HK-2 (cell line): ENCODE results near the gene IZUMO1.
"Not testable (repeated sequence)": the region's sequence is repeated elsewhere in the genome, so short reads cannot be mapped to it uniquely, and the experiment has no call there.

Source experiments
- DNase-seq: peaks from one replicate; pipeline ENCODE4 v3.0.0-alpha.2; 2018; ENCODE audit not compliant: unreplicated experiment

IZUMO1 gene

DNA sequence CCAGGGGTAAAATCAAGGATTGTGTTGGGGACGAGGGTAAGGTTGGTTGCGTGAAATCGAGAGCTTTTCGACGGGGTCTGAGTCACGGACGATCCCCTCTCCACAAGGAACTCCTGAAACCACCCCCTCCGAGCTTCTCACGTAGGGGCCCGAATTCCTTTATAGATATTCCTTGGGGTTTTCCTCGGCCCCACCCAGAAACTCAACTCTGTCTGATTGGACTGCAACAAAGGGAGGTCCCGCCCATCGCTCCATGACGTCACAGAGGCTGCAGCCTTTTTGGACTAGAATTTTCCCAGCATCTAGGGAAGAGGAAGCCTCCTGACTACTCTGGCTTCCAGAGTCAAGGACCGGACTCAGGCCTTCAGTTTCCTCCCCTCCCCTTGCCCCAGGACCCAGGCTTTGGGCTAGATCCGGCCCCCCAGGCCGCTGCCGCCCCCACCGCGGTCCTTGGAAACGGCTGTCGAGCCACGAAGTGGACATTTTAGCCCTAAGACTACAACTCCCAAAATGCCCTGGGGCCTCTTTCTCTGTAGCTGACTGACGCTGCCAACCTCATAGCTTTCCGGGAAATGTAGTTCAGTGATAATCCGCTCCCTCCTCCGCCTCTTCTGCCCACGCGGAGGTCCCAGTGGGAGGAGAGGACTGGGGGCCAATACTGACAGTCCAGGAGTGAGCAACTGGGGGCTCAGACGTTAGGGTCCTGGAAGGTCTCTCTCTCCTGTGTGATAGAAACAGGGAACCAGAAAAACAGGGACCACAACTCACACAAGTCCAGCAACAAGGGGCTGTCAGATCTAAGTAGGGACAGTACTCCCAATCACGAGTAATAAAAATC is at the start of gene IZUMO1:
TSS of gene IZUMO1 (minus strand) at position 172 of the 838 bp plus-strand sequence. CDS start 1,050 bp downstream, outside the sequence.
- DNase-seq = peak; percentile 70

DNA sequence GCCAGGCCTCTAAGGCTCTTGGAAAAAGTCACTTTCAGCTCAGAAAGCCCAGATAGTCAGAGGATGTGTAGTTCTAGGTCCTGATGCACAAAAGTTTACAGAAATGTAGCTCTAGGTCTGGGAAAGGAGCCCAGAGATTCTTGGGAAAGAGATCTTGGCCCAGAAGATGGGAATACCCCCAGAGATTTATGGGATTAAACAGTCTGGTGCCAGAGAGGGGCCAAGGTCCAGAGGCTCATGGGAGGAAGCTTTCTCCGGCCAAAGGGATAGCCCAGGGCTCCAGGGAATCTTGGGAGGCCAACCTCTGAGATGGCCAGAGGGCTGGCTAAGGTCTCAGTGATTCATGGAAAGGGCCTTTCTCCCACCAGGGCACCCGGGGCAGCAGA is 49.0 kb upstream of the IZUMO1 start:
- no peak for DNase-seq

DNA sequence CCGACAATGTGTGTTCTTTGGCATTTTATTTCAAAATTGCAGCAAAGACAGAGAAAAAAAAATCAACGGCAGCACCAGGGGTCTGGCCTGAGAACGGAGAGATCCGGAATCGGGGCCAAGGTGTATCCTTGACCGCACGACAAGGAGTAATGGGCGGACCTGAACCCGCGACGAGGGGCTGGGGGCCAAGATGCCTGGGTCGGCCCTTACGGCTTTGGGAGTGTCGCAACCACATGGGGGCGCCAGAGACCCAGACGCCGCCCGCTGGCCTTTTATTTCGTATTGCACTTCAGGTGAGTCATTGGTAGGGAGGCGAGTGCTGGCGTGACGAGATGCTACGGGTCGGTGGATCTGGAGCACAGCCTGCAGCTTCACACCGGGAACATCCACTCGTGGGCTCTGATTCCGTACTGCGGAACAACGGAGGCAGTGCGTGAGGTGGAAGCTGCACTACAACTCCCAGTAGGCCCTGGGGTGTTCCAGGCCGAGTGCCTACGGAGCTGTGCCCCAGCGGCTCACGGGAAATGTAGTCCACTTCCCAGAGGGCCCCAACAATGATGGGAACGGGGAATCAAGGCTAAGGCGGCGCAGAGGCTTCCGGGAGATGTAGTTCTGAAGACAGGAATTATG is 48.5 kb upstream of the IZUMO1 start:
- peak; percentile 81 for DNase-seq

DNA sequence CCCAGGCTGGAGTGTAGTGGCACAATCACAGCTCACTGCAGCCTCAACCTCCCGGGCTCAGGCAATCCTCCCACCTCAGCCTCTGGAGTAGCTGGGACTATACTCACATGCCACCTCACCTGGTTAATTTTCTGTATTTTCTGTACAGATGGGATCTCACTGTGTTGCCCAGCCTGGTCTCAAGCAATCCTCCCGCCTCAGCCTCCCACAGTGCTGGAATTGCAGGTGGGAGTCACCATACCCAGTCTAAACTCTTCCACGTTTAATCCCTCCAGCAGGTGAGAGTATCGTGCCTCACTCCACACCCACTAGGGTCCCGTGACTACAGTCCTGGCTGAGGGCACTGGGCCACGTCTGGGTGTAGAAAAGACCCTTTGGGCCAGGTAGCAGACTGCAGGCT is 47.6 kb upstream of the IZUMO1 start:
- DNase-seq = no peak

DNA sequence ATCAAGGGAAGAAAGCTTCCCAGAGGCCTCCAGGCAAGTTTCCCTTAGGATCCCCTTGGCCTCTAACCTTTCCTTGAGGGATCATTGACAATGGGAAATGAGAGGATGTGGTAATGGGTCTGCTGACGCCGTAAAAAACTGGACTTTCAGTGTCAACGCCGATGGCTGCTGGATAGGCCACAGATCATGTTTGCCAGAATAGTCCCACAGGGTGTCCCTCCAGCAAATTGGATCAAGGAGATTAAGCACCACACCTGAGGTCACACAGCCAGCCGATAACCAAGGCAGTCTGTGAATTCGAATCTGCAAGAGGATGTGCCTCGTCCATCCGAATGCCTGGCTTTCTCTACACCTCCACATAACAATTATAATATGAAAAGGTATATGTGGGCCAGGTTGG is 46.6 kb upstream of the IZUMO1 start:
- DNase-seq = no peak

DNA sequence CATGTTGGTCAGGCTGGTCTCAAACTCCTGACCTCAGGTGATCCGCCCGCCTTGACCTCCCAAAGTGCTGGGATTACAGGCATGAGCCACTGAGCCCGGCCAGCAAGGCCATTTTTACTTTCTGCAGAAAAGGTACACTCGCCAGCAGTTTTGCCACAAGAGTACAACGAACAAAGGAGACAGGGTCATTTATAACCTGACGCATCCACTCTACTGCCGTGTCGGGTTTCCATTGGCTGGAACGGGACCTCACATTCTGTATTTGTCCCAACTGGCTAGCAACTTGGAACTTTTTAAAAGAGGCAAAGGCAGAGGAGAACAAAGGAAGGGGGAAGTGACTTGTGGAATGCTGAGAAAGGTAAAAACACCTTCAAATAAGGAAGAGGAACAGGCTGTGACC is 40.6 kb upstream of the IZUMO1 start:
- not testable (repeated sequence) for DNase-seq

DNA sequence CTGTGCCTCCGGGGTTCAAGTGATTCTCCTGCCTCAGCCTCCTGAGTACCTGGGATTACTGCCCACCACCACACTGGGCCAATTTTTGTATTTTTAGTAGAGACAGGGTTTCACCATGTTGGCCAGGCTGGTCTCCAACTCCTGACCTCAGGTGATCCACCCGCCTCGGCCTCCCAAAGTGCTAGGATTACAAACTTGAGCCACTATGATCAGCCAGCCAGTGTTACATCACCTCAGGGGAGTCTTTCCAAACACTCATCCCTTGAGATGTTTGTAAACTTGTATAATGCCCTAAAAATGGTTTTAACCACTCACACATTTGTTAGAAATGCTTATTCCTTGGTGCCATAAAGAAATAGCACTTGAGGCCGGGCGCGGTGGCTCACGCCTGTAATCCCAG is 39.7 kb upstream of the IZUMO1 start:
- not testable (repeated sequence) for DNase-seq

DNA sequence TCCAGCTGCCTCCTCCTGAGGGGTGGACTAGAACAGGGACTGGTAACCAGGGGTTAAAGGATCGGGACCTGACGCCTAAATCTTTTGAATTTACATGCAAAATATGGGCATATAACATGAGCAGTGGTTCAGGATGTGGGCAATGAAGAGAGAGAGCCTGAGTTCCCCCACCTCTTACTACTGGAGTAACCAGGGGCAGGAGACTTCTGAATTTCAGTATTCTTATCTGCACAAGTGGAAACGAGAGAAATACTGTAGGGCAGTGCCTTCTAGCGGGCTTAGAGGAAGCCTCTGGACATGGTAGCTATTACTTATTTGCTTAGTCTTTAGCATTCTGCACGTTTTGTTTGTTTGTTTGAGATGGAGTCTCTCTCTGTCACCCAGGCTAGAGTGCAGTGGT is 37.8 kb upstream of the IZUMO1 start:
- no peak for DNase-seq

DNA sequence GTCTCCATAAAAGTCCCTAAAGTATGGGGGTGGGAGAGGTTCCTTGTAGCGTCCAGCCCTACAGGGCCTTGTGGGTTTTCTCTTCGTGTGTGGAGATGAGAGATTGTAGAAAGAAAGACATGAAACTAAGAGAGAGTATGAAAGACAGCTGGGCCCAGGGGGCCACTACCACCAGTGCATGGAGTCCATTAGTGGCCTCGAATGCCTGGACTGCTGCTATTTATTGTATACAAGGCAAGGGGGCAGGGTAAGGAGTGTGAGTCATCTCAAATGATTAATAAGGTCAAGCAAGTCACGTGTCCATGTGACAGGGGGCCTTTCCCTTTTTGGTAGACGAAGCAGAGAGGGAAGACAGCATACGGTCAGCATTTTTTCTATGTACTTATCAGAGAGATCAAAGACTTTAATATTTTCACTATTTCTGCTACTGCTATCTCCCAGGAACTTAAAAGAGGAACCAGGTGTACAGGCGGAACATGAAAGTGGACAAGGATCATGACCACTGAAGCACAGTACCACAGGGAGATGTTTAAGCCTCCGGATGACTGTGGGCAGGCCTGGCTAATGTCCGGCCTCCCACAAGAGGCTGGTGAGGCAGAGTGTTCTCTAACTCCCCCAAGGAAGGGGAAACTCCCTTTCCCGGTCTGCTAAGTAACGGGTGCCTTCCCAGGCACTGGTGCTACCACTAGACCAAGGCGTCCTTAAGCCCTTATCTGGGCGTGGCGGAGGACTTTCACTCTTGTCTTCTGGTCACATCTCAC is 34.1 kb upstream of the IZUMO1 start:
- DNase-seq = peak; percentile 70

DNA sequence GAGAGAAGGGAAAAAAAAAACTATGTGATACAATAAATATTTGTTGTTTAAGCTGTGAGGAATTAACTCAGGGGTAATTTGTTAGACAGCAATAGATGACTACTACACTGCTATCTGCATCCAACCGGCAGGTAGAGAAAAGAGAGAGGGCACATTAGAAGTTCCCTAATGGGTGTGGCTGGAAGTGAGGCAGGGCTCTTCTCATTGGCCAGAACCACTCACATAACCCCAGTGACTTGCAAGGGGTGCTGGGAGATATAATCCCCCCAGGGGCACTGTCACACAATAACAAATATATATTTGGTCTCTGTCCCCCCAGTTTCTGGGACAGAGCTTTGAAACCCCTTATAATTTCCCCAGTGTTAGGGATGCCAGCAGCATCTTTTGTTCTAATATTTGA is 32.9 kb upstream of the IZUMO1 start:
- DNase-seq = no peak

DNA sequence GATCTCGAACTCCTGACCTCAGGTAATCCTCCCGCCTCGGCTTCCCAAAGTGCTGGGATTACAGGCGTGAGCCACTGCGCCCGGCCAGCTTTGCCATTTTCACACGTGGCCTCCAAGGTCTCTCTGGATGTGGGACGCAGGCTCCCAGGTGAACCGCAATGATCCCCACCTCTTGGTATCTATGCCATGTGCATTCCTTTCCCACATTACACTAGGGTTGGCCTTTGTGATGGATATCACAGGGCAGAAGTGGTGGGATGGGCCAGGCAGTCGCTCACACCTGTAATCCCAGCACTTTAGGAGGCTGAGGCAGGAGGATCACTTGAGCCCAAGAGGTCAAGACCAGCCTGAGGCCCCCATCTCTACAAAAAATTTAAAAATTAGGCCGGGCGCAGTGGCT is 31.0 kb upstream of the IZUMO1 start:
- no peak for DNase-seq

DNA sequence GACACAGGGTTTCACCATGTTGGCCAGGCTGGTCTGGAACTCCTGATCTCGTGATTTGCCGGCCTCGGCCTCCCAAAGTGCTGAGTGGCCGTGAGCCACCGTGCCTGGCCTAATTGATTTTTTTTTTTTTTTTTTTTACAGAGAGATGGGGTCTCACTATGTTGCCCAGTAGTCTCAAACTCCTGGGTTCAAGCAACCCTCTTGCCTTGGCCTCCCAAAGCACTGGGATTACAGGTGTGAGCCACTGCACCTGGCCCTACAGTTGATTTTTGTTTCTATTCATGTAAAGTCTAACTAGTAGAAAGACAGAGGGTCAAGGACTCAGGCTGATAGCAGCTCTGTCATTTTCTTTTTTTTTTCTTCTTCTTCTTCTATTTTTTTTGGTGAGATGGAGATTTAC is 30.4 kb upstream of the IZUMO1 start:
- no peak for DNase-seq

DNA sequence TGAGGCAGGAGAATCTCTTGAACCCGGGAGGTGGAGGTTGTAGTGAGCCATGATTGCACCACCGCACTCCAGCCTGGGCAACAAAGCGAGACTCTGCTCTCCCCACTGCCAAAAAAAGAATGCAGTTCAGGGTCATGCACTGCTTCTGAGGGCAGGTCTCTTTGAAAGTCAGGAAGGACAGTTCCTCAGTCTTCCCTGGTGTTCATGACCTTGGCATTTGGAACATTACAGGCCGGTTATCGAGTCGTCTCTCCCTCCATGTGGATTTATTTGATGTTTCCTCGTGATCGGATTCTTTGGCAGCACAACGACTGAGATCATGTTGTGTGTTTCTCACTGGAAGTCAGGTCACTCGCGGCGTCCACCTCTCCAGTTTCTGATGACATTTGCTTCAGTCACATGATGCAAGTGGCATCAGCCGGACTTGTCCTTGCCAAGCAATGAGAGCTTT is 25.8 kb upstream of the IZUMO1 start:
- DNase-seq = no peak

DNA sequence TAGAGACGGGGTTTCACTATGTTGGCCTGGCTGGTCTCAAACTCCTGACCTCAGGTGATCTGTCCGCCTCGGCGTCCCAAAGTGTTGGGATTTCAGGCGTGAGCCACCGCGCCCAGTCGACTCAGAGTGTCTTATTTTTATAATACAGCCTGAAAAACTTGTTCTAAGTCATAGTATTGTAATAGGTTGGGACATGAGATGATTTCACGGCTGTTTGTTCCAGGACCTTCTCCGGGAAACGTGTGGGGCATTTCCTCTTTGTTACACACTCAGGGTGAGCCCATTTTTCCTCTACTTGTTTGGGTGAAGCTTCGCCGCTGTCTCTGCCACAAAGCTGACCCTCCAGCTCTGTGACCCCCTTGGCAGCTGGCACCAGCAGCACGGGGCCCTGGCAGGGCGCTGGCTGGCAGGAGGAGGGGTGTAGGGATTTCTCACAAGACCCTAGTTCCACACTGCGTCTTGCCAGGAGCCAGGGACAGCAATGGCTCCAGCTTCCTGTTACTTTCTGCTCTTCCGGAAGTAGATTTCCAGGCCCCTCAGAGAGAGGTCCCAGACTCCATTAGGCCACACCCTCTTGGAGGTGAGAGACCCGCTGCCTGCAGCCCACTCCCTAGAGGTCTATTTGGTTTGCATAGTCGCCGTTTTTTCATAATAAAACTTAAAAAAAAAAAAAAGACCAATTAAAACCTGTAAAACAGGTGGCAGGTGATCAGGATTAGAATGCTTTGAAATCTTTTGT is 24.2 kb upstream of the IZUMO1 start:
- no peak for DNase-seq

DNA sequence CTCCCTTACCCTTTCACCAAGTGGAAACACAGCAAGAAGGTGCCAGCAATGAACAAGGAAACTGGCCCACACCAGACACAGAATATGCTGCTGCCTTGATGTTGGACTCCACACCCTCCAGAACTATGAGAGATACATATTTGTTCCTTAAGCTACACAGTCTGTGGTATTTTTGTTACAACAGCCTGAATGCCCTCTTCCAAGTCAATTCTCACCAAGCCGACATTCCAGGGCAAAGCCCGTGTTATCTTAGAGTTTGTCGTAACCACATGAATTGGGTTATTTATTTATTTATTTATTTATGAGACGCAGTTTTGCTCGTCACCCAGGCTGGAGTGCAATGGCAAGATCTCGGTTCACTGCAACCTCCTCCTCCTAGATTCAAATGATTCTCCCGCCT is 23.6 kb upstream of the IZUMO1 start:
- DNase-seq = no peak

DNA sequence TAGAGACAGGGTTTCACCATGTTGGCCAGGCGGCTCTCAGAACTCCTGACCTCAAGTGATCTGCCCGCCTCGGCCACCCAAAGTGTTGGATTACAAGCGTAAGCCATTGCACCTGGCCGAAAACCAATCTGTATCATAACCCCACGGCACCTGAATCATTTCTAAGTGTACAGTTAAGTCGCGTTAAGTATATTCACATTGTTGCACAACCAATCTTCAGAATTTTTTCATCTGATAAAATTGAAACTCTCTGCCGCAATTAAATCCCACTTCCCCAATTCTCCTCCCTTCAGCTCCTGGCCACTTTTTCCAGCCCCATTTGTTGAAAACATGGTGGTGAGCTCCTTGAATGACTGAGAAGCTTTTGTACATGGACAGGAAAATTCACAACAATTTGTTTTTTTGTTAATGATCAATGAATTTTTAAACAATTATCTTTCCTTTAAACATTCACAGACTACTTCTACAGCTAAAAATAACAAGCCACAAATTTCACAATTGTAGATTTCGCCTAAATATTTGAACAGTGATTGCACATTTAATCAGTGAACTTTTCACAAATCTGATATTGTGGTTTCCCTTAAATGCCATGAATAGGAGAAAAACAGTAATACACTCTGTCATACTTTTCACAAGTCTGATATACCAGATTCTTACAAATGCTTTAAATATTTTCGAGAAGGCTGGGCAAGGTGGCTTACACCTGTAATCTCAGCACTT is 22.4 kb upstream of the IZUMO1 start:
- DNase-seq = no peak

DNA sequence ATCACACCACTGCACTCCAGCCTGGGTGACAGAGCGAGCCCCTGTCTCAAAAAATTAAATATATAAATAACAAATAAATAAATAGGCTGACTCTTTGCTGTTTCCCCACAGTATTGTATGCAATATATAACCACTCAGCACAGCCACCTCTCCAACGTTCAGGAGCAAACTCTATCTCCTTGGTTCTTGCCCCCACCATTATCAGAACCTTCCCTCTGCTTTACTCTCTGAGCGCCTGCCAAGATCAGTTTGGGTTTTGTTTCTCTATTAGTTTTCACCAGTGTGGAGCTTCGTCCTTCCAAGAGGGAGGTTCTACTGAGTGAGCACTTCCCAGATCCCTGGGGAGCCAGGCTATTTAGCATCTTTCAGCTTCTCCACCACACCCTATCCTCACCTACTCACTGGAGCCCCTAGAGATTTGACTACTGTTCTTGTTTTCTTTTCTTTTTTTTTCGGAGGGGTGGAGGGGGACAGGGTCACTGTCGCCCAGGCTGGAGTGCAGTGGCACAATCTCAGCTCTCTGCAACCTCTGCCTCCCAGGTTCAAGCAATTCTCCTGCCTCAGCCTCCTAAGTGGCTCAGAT is 21.6 kb upstream of the IZUMO1 start:
- not testable (repeated sequence) for DNase-seq

DNA sequence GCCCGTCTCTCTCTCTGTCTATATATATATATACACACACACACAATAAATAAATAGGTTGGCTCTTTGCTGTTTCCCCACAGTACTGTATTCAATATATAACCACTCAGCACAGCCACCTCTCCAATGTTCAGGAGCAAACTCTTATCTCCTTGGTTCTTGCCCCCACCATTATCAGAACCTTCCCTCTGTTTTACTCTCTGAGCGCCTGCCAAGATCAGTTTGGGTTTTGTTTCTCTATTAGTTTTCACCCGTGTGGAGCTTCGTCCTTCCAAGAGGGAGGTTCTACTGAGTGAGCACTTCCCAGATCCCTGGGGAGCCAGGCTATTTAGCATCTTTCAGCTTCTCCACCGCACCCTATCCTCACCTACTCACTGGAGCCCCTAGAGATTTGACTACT is 19.1 kb upstream of the IZUMO1 start:
- DNase-seq = not testable (repeated sequence)

DNA sequence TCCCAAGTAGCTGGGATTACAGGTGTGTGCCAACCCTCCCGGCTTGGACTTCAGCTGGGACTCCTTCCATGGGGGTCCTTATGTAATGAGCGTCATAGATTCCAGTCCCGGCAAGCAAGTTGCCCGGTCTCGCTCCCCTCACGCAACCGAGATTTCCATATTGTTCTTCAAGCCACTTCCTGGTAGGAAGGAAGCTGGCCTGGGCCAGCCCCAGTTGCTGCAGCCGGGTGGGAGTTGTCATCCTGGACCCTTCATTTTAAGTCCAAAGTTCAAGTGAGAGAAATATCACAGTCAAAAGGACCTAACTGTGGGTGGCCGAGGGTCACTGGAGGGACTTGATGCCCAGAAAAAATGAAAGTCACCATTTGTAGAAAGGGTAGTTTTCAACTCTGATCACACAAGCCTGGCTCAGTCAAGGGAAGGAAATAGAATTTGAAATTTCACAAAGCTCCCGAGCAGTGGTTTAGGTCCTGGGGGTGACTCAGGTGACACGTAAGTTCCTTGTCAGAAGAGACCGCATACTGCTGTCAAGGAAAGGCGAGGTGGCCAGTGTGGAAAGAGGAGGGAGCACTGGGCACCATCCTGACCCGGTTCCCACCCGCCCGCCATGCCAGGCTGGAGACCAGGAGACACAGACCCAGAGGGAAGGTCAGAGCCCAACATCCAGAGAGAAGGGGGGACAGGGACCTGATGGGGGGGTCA is 13.9 kb upstream of the IZUMO1 start:
- peak; percentile 21 for DNase-seq

DNA sequence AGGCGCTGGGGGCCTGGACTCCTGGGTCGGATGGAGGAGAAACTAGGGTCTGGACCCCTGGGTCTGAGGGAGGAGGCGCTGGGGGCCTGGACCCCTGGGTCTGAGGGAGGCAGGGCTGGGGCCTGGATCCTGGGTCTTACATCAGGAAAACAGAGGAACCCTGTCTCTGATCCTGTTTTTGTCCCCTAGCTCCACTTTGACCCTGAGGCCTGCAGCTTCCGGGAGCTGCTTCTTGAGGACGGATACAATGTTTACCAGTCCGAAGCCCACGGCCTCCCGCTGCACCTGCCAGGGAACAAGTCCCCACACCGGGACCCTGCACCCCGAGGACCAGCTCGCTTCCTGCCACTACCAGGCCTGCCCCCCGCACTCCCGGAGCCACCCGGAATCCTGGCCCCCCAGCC is 11.0 kb upstream of the IZUMO1 start:
- no peak for DNase-seq
